CD8-positive, alpha-beta memory T cell (primary cell): ENCODE data around the gene LAMC3. TPM values are rescaled to one million over a fixed set of nuclear protein-coding genes. Genes with fewer than 3 reads are reported as not detected.

ENCODE experiments used
- CTCF ChIA-PET: fragments of 350-600 bp; sonication (Branson Sonifier 250); formaldehyde crosslinking; loops from one replicate; lab custom pipeline; 2021; ENCODE audit warnings: antibody characterized with exemption; lab: Charles Lee
- POLR2A ChIA-PET: fragments of 350-600 bp; sonication (Branson Sonifier 250); formaldehyde crosslinking; loops from one replicate; lab custom pipeline; 2021; ENCODE audit warnings: antibody characterized with exemption; lab: Charles Lee
- DNase-seq, 5 donors: peaks; one replicate each; pipeline versions ENCODE4 v3.0.0 to v3.0.0-alpha.2; 2020 to 2022; ENCODE audit warnings: mixed read lengths in 1 of 5
- H3K27ac ChIP-seq: one replicate; pipeline ENCODE4 v1.7.0; 2013; ENCODE audit warnings: low read depth, mild to moderate bottlenecking, low read length, moderate library complexity
- H3K27me3 ChIP-seq: 2 replicates; pipeline ENCODE4 v1.7.0; 2013; ENCODE audit warnings: low read length, mild to moderate bottlenecking; ENCODE audit not compliant: insufficient read depth, poor library complexity, severe bottlenecking
- H3K36me3 ChIP-seq: 2 replicates; pipeline ENCODE4 v1.7.0; 2013; ENCODE audit warnings: mild to moderate bottlenecking, low read length, moderate library complexity; ENCODE audit not compliant: insufficient read depth
- H3K4me1 ChIP-seq: 2 replicates; pipeline ENCODE4 v1.7.0; 2013; ENCODE audit warnings: mild to moderate bottlenecking, low read length, moderate library complexity; ENCODE audit not compliant: insufficient read depth
- H3K4me3 ChIP-seq: 2 replicates; pipeline ENCODE4 v1.7.0; 2013; ENCODE audit warnings: mild to moderate bottlenecking, low read length
- H3K9me3 ChIP-seq: 2 replicates; pipeline ENCODE4 v1.7.0; 2013; ENCODE audit warnings: mild to moderate bottlenecking, low read length
- H3K27ac Mint-ChIP-seq, 8 donors: one replicate each; pipeline ENCODE4 v1.8.0; 2020 to 2021; ENCODE audit warnings: mixed read lengths in 8 of 8, mild to moderate bottlenecking in 6 of 8, inconsistent platforms in 3 of 8, moderate library complexity in 3 of 8
- H3K27me3 Mint-ChIP-seq, 2 donors: one replicate each; pipeline ENCODE4 v1.8.0; 2020 to 2021; ENCODE audit warnings: mixed read lengths in 2 of 2, mild to moderate bottlenecking in 1 of 2, moderate library complexity in 1 of 2
- H3K36me3 Mint-ChIP-seq, 3 donors: one replicate each; pipeline ENCODE4 v1.8.0; 2020 to 2021; ENCODE audit warnings: mixed read lengths in 3 of 3, inconsistent platforms in 1 of 3, mild to moderate bottlenecking in 1 of 3
- H3K4me1 Mint-ChIP-seq, 3 donors: one replicate each; pipeline ENCODE4 v1.8.0; 2020 to 2021; ENCODE audit warnings: mixed read lengths in 3 of 3, inconsistent platforms in 1 of 3, mild to moderate bottlenecking in 1 of 3
- H3K4me3 Mint-ChIP-seq, 7 donors: one replicate each; pipeline ENCODE4 v1.8.0; 2020 to 2021; ENCODE audit warnings: mixed read lengths in 7 of 7, mild to moderate bottlenecking in 6 of 7, moderate library complexity in 4 of 7, inconsistent platforms in 2 of 7
- H3K9me3 Mint-ChIP-seq, 5 donors: one replicate each; pipeline ENCODE4 v1.8.0; 2020 to 2022; ENCODE audit warnings: mixed read lengths in 5 of 5, mild to moderate bottlenecking in 3 of 5, moderate library complexity in 2 of 5, inconsistent platforms in 1 of 5
- polyA plus RNA-seq: library from polyadenylated mRNA; unstranded; fragments of 300-500 nt; fragmentation: Illumina TruSeq; gene quantifications from one replicate; pipeline ENCODE4 v1.2.3, GENCODE V29; 2021
- total RNA-seq, 2 experiments: library from RNA; stranded (reverse); gene quantifications; one replicate each; pipeline ENCODE4 v1.2.3, GENCODE V29; 2021

LAMC3 gene
- total and polyA plus RNA-seq, 3 experiments from 2014 or later = 0.04 to 0.07 TPM; not detected in 1

- peaks cover 35% of the 10 kb centered on the region for H3K27me3 ChIP-seq
- H3K27ac ChIP-seq = no peak overlapping the region
- H3K9me3 Mint-ChIP-seq = no peaks in the 10 kb centered on the region
- POLR2A ChIA-PET = no interaction called here
- H3K4me3 Mint-ChIP-seq = no peak overlapping the region
- H3K36me3 ChIP-seq = no peaks in the 10 kb centered on the region
- H3K4me3 ChIP-seq = no peak overlapping the region
- peaks cover 5 to 8% of the 10 kb centered on the region in 2 donors for H3K27me3 Mint-ChIP-seq
- H3K9me3 ChIP-seq = no peaks in the 10 kb centered on the region
- H3K36me3 Mint-ChIP-seq = no peaks in the 10 kb centered on the region
- no peak for DNase-seq
- H3K27ac Mint-ChIP-seq = peak overlapping the region in 1 of 8 donors; percentile 54
- peaks cover 0 to 4% (median 3%) of the 10 kb centered on the region in 3 donors for H3K4me1 Mint-ChIP-seq
- no peaks in the 10 kb centered on the region for H3K4me1 ChIP-seq
- CTCF ChIA-PET = no interaction called here
Measured at GRCh38 chr9:130991778-130992681, 16.9 kb upstream of the LAMC3 start.

- Histone ChIP-seq H3K27ac (no peak overlapping the region), H3K9me3 (no peaks in the 10 kb centered on the region), H3K27me3 (peaks cover 35% of the 10 kb centered on the region), H3K36me3 (no peaks in the 10 kb centered on the region), H3K4me3 (no peak overlapping the region), H3K4me1 (no peaks in the 10 kb centered on the region)
- no peaks in the 10 kb centered on the region for H3K9me3 Mint-ChIP-seq
- H3K4me3 Mint-ChIP-seq = no peak overlapping the region
- H3K27me3 Mint-ChIP-seq = peaks cover 5 to 8% of the 10 kb centered on the region in 2 donors
- POLR2A ChIA-PET = no interaction called here
- CTCF ChIA-PET = no interaction called here
- no peak overlapping the region for H3K27ac Mint-ChIP-seq
- no peaks in the 10 kb centered on the region for H3K36me3 Mint-ChIP-seq
- no peak for DNase-seq
- peaks cover 0 to 4% (median 3%) of the 10 kb centered on the region in 3 donors for H3K4me1 Mint-ChIP-seq
Measured at GRCh38 chr9:130992682-130993032, 16.3 kb upstream of the LAMC3 start.

GRCh38 chr9:130993303-130994030, 15.5 kb upstream of the LAMC3 start:
- no peak overlapping the region for H3K4me3 Mint-ChIP-seq
- H3K9me3 Mint-ChIP-seq = no peaks in the 10 kb centered on the region
- Histone ChIP-seq H3K4me3 (no peak overlapping the region), H3K27me3 (peaks cover 32% of the 10 kb centered on the region), H3K9me3 (no peaks in the 10 kb centered on the region), H3K4me1 (no peaks in the 10 kb centered on the region), H3K36me3 (no peaks in the 10 kb centered on the region), H3K27ac (no peak overlapping the region)
- peaks cover 4 to 8% of the 10 kb centered on the region in 2 donors for H3K27me3 Mint-ChIP-seq
- H3K27ac Mint-ChIP-seq = no peak overlapping the region
- DNase-seq = no peak
- CTCF ChIA-PET = no interaction called here
- POLR2A ChIA-PET = no interaction called here
- H3K4me1 Mint-ChIP-seq = peaks cover 0 to 4% (median 3%) of the 10 kb centered on the region in 3 donors
- no peaks in the 10 kb centered on the region for H3K36me3 Mint-ChIP-seq

DNA sequence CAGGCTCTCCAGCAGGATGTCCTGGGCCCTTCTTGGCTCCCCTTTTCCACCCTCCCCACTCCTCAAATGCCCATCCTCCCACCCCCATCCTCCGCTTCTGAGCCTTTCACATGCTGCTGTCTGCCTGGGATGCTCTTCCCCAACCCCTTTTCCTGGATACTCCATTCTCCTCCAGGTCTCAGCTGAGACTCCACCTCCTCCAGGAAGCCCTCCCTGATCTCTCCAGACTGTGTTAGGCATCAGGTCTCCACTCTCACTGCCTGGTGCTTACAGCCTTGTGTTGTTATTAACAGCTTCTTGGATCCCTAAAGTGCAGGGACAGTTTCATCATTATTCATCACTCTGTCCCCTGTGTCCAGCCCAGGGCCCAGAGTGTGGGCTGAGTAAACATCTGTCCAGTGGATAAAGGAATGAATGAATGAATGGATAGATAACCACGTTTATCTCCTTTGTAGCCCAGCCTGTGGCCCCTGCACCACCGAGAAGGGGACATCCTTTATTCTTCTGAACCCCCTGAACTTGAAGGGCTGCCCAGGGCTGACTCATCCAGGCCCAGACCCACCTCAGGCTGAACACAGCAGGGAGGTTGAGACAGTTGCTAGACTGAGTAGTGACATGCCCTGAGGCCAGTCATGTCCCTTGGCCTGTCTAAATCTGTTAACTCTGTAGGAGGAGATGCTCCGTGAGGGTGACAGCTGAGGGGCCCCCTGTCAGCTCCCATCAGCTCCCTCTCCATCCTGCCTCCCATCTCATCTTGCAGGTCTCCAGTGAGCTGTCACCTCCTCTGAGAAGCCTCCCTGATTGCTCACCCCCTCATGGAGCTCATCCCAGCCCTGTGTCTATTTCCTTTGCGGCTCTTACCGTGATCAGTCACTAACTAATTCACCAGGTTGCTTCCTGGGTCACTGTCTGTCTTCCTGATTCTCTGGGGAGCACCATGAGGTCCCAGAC, 14.6 kb upstream of the LAMC3 start:
- no peaks in the 10 kb centered on the region for H3K9me3 Mint-ChIP-seq
- H3K4me1 Mint-ChIP-seq = peaks cover 0 to 4% (median 3%) of the 10 kb centered on the region in 3 donors
- peak overlapping the region in 1 of 8 donors; percentile 46 for H3K27ac Mint-ChIP-seq
- Histone ChIP-seq H3K4me1 (no peaks in the 10 kb centered on the region), H3K36me3 (no peaks in the 10 kb centered on the region), H3K27ac (no peak overlapping the region), H3K27me3 (peaks cover 35% of the 10 kb centered on the region), H3K9me3 (no peaks in the 10 kb centered on the region), H3K4me3 (no peak overlapping the region)
- ChIA-PET CTCF (no interaction called here), POLR2A (no interaction called here)
- no peaks in the 10 kb centered on the region for H3K36me3 Mint-ChIP-seq
- peaks cover 7 to 15% of the 10 kb centered on the region in 2 donors for H3K27me3 Mint-ChIP-seq
- no peak overlapping the region for H3K4me3 Mint-ChIP-seq
- no peak for DNase-seq

DNA sequence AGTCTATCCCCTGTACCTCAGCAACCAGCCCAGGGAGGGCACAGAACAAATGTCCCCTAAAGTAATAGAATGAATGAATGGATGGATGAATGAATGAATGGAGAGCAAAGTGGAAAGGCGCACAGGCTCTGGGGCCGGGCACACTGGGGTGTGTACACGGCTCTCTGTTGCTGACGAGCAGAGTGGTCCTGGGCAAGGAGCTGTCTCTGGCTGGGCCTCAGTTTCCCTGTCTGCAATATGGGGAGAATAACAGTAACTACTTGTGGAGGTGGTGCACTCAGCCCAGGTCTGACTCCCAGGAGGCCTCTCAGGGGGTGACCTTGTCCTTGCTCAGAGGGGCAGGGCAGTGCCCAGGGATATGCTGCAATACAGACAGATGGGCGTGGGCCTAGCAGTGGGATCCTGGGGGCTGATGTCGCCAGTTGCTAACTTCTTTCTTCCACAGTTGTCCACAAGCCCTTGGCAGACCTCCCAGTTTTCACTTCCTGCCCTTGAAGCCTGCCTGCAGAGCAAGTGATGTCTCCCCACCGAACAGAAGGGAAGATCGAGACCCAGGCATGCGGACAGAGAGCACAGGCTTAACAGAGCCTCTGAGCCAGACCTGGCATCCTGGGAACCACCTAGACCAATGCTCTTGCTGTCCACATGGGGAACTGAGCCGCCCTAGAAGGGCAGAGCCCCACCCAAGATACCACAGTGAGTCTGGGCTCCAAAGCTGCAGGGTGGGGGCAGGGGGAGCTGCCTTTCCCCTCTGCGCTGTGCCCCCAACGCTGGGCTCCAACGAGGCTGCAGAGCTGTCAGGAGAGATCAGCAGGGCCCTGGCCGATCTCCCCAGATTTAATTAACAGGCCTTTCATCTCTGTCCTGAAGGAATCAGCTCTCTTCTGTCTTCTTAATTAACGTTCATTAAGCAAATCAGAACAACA, 13.6 kb upstream of the LAMC3 start:
- CTCF ChIA-PET = interaction anchor here (0.8 kb wide), 1 partner anchor 52 kb away, joined by 4 read pairs; no protein-coding TSS in a partner anchor
- no peaks in the 10 kb centered on the region for H3K36me3 ChIP-seq
- H3K9me3 Mint-ChIP-seq = no peaks in the 10 kb centered on the region

GRCh38 chr9:130996205-130996604, 12.8 kb upstream of the LAMC3 start:
- Histone ChIP-seq H3K27ac (no peak overlapping the region), H3K27me3 (peaks cover 38% of the 10 kb centered on the region), H3K9me3 (no peaks in the 10 kb centered on the region), H3K4me3 (no peak overlapping the region), H3K36me3 (no peaks in the 10 kb centered on the region), H3K4me1 (no peaks in the 10 kb centered on the region)
- no peak for DNase-seq
- H3K9me3 Mint-ChIP-seq = no peaks in the 10 kb centered on the region
- no peaks in the 10 kb centered on the region for H3K36me3 Mint-ChIP-seq
- H3K27ac Mint-ChIP-seq = no peak overlapping the region
- H3K4me3 Mint-ChIP-seq = no peak overlapping the region
- H3K4me1 Mint-ChIP-seq = peaks cover 0 to 4% (median 3%) of the 10 kb centered on the region in 3 donors
- H3K27me3 Mint-ChIP-seq = peaks cover 13 to 31% of the 10 kb centered on the region in 2 donors
- ChIA-PET POLR2A (no interaction called here), CTCF (interaction anchor here (0.8 kb wide), 1 partner anchor 51 kb away, joined by 4 read pairs; no protein-coding TSS in a partner anchor)

More for the DNA sequence above, 13.6 kb upstream of the LAMC3 start:
- POLR2A ChIA-PET = no interaction called here
- no peak overlapping the region for H3K4me3 ChIP-seq
- Mint-ChIP-seq H3K27me3 (peaks cover 11 to 22% of the 10 kb centered on the region in 2 donors), H3K4me1 (peaks cover 0 to 4% (median 3%) of the 10 kb centered on the region in 3 donors), H3K27ac (peak overlapping the region in 1 of 8 donors; percentile 46), H3K4me3 (no peak overlapping the region), H3K36me3 (no peaks in the 10 kb centered on the region)
- DNase-seq = no peak
- no peaks in the 10 kb centered on the region for H3K4me1 ChIP-seq
- no peak overlapping the region for H3K27ac ChIP-seq
- H3K27me3 ChIP-seq = peaks cover 39% of the 10 kb centered on the region
- H3K9me3 ChIP-seq = no peaks in the 10 kb centered on the region
